ENCODE results near the gene MEGF6. TPM values are rescaled to one million over a fixed set of nuclear protein-coding genes. Genes with fewer than 3 reads are reported as not detected.

The MEGF6 gene
- total RNA-seq, 1 donor from 2014 or later: 120 TPM

GRCh38 chr1:3570066-3570986 is 41.0 kb downstream of the MEGF6 start:
- DNase-seq: no peak

GRCh38 chr1:3569436-3569835 is 41.9 kb downstream of the MEGF6 start:
- DNase-seq: no peak

GRCh38 chr1:3568815-3569435 is 42.4 kb downstream of the MEGF6 start:
- DNase-seq: no peak

- DNase-seq: no peak
Measured at GRCh38 chr1:3566951-3567804, 44.1 kb downstream of the MEGF6 start.

- no peak for DNase-seq
Measured at GRCh38 chr1:3566003-3566885, 45.1 kb downstream of the MEGF6 start.

GRCh38 chr1:3564921-3565831 is 46.1 kb downstream of the MEGF6 start:
- DNase-seq: peak; percentile 59

GRCh38 chr1:3563610-3564009 is 47.7 kb downstream of the MEGF6 start:
- no peak for DNase-seq

GRCh38 chr1:3563125-3563524 is 48.2 kb downstream of the MEGF6 start:
- DNase-seq: no peak

- DNase-seq: no peak
Measured at GRCh38 chr1:3562712-3563111, 48.6 kb downstream of the MEGF6 start.

- no peak for DNase-seq
Measured at GRCh38 chr1:3561702-3562101, 49.6 kb downstream of the MEGF6 start.

GRCh38 chr1:3560981-3561380 is 50.3 kb downstream of the MEGF6 start:
- no peak for DNase-seq

- DNase-seq: no peak
Measured at GRCh38 chr1:3560251-3560871, 50.9 kb downstream of the MEGF6 start.

- no peak for DNase-seq
Measured at GRCh38 chr1:3558036-3558726, 53.1 kb downstream of the MEGF6 start.

GRCh38 chr1:3557366-3557765 is 53.9 kb downstream of the MEGF6 start:
- no peak for DNase-seq

GRCh38 chr1:3556336-3556735 is 55.0 kb downstream of the MEGF6 start:
- DNase-seq: no peak

GRCh38 chr1:3555131-3555920 is 56.0 kb downstream of the MEGF6 start:
- no peak for DNase-seq

- DNase-seq: no peak
Measured at GRCh38 chr1:3553940-3554223, 57.4 kb downstream of the MEGF6 start.

GRCh38 chr1:3553166-3553939 is 58.0 kb downstream of the MEGF6 start:
- DNase-seq: no peak
